ENCODE measurements around the gene LGALS9.
A peak's percentile ranks its signal among the peaks of the same experiment; 100 is the strongest.
"Not testable (repeated sequence)": the region's sequence is repeated elsewhere in the genome, so short reads cannot be mapped to it uniquely, and the experiment has no call there.

The LGALS9 gene

GRCh38 chr17:27668488-27668823, 37.5 kb downstream of the LGALS9 start:
- no peaks in the 10 kb centered on the region for H3K9me3 ChIP-seq (ENCODE audit: control insufficient read depth, low read length)
- no peak for DNase-seq (ENCODE audit: low read depth)
- H3K27me3 ChIP-seq (replicated peaks; ENCODE audit: control insufficient read depth, insufficient read depth, low read length): peaks cover 19% of the 10 kb centered on the region
- H3K36me3 ChIP-seq (ENCODE audit: control insufficient read depth, insufficient read depth, low read length, severe bottlenecking): no peaks in the 10 kb centered on the region
- no peak overlapping the region for H3K9ac ChIP-seq (ENCODE audit: low read length)
- H3K4me3 ChIP-seq (ENCODE audit: low read length): no peak overlapping the region
- H3K4me1 ChIP-seq (ENCODE audit: control insufficient read depth, insufficient read depth, low read length): no peaks in the 10 kb centered on the region

GRCh38 chr17:27669136-27669535, 38.1 kb downstream of the LGALS9 start:
- H3K9me3 ChIP-seq (ENCODE audit: control insufficient read depth, low read length): no peaks in the 10 kb centered on the region
- H3K9ac ChIP-seq (ENCODE audit: low read length): no peak overlapping the region
- H3K4me1 ChIP-seq (ENCODE audit: control insufficient read depth, insufficient read depth, low read length): no peaks in the 10 kb centered on the region
- H3K4me3 ChIP-seq (ENCODE audit: low read length): no peak overlapping the region
- DNase-seq (ENCODE audit: low read depth): no peak
- no peaks in the 10 kb centered on the region for H3K36me3 ChIP-seq (ENCODE audit: control insufficient read depth, insufficient read depth, low read length, severe bottlenecking)
- peaks cover 18% of the 10 kb centered on the region for H3K27me3 ChIP-seq (replicated peaks; ENCODE audit: control insufficient read depth, insufficient read depth, low read length)

DNA sequence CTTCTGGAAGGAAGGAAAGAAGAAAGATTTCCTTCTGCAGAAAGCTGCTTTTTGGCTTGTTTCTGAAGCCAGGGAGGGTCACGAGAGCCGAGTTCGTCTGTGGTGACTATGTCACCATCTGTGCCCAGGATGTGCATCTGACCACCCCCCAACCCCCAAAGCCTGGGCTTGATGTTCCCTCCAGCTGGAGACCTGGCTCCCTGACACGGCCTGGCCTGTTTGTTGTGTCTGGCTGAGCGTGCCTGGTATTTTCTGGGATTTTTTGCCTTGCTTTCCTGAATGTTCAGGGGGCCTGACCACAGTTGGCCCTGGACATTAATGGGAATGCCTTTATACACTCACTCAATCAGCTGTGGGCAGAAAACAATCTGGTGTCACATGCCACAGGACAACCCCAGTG, 38.9 kb downstream of the LGALS9 start:
- Histone ChIP-seq H3K27me3 (replicated peaks; ENCODE audit: control insufficient read depth, insufficient read depth, low read length) (peaks cover 18% of the 10 kb centered on the region), H3K4me1 (ENCODE audit: control insufficient read depth, insufficient read depth, low read length) (no peaks in the 10 kb centered on the region), H3K4me3 (ENCODE audit: low read length) (no peak overlapping the region), H3K9ac (ENCODE audit: low read length) (no peak overlapping the region), H3K9me3 (ENCODE audit: control insufficient read depth, low read length) (no peaks in the 10 kb centered on the region), H3K36me3 (ENCODE audit: control insufficient read depth, insufficient read depth, low read length, severe bottlenecking) (no peaks in the 10 kb centered on the region)
- no peak for DNase-seq (ENCODE audit: low read depth)

DNA sequence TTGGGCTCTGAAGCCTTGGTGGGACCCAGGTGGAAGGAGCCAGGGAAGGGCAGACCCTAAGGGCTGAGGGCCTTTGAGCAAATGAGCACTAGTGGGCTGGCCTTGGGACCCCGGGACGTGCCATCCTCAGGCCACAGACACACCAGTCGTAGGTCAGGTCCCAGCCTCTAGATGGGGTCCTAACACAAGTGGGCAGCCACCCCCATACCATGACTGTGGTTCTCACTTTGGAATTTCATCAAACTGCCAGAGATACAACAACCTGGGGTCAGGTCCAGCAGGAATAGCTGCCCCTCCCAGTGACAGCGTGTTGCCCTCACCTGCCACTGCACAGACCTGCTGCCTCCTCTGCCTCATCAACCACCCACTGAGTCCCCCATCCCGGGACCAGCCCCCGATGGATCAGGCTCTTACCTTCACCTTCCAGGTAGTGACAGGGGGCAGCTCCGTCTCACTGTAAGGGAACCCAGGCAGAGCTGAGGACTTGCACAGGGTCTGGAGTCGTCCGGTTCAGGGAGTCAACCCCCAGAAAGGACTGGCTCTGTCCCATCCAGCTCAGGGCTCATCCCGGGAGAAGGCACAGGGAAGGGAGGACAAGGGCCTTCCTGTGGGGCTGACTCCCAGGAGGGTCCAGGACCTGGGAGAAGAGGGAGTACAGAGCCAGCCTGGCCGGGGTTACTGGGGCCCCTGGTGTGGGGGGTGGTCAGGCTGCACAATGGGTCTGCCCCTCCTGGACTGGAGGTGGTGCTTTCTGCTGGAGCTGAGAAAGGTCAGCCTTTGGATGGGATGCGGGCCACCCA, 40.0 kb downstream of the LGALS9 start:
- no peak overlapping the region for H3K9ac ChIP-seq (ENCODE audit: low read length)
- no peaks in the 10 kb centered on the region for H3K4me1 ChIP-seq (ENCODE audit: control insufficient read depth, insufficient read depth, low read length)
- H3K4me3 ChIP-seq (ENCODE audit: low read length): no peak overlapping the region
- H3K9me3 ChIP-seq (ENCODE audit: control insufficient read depth, low read length): no peaks in the 10 kb centered on the region
- peaks cover 18% of the 10 kb centered on the region for H3K27me3 ChIP-seq (replicated peaks; ENCODE audit: control insufficient read depth, insufficient read depth, low read length)
- no peak for DNase-seq (ENCODE audit: low read depth)
- H3K36me3 ChIP-seq (ENCODE audit: control insufficient read depth, insufficient read depth, low read length, severe bottlenecking): no peaks in the 10 kb centered on the region

DNA sequence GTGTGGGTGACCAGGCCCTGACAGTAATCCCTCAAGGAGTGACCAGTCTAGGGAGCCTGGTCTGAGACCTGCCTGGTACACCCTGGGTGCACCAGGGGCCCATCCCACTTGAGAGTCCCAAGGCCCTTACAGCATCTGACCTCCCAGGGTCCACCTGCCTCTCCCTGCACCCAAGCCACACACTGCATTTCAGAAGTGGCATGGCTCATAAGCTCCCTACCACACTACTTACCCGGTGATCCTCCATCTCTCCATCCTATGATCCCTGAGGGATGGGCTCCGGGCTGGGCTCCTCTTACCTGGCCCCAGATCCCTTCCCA, 40.6 kb downstream of the LGALS9 start:
- no peak for DNase-seq (ENCODE audit: low read depth)
- no peaks in the 10 kb centered on the region for H3K9me3 ChIP-seq (ENCODE audit: control insufficient read depth, low read length)
- no peak overlapping the region for H3K4me3 ChIP-seq (ENCODE audit: low read length)

DNA sequence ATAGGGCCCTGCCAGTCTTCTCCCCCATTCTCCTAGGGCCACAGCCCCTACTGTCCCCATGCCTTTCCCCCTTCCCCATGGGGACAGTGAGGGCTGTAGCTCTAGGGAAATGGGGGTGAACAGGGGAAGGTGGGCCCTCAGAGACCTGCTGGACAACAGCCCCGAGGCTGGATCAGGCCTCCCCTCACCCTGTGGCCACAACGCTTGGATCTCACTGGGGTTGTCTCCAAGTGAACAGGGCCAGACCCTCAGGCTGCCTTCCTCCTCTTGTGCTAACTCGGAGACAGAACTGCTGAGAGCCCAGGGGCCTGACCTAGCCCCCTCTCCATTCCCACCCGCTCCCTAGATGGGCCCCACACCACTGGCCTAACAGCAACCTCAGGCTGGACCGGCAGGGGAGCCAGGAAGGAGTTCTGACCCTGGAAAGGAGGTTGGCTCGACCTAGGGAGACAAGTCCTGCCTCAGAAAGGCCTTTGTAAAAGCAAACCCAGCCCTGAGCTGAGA, 41.0 kb downstream of the LGALS9 start:
- not testable (repeated sequence) for H3K36me3 ChIP-seq (ENCODE audit: control insufficient read depth, insufficient read depth, low read length, severe bottlenecking); H3K4me3 ChIP-seq (ENCODE audit: low read length); H3K9me3 ChIP-seq (ENCODE audit: control insufficient read depth, low read length); H3K4me1 ChIP-seq (ENCODE audit: control insufficient read depth, insufficient read depth, low read length); DNase-seq (ENCODE audit: low read depth); H3K9ac ChIP-seq (ENCODE audit: low read length)
- peaks cover 18% of the 10 kb centered on the region for H3K27me3 ChIP-seq (replicated peaks; ENCODE audit: control insufficient read depth, insufficient read depth, low read length)

More for the DNA sequence above, 40.6 kb downstream of the LGALS9 start:
- Histone ChIP-seq H3K27me3 (replicated peaks; ENCODE audit: control insufficient read depth, insufficient read depth, low read length) (peaks cover 18% of the 10 kb centered on the region), H3K9ac (ENCODE audit: low read length) (no peak overlapping the region), H3K36me3 (ENCODE audit: control insufficient read depth, insufficient read depth, low read length, severe bottlenecking) (no peaks in the 10 kb centered on the region), H3K4me1 (ENCODE audit: control insufficient read depth, insufficient read depth, low read length) (no peaks in the 10 kb centered on the region)

GRCh38 chr17:27674335-27674734, 43.3 kb downstream of the LGALS9 start:
- no peak overlapping the region for H3K9ac ChIP-seq (ENCODE audit: low read length)
- no peak for DNase-seq (ENCODE audit: low read depth)
- no peaks in the 10 kb centered on the region for H3K4me1 ChIP-seq (ENCODE audit: control insufficient read depth, insufficient read depth, low read length)
- H3K27me3 ChIP-seq (replicated peaks; ENCODE audit: control insufficient read depth, insufficient read depth, low read length): peaks cover 13% of the 10 kb centered on the region
- H3K36me3 ChIP-seq (ENCODE audit: control insufficient read depth, insufficient read depth, low read length, severe bottlenecking): no peaks in the 10 kb centered on the region
- H3K9me3 ChIP-seq (ENCODE audit: control insufficient read depth, low read length): no peaks in the 10 kb centered on the region
- H3K4me3 ChIP-seq (ENCODE audit: low read length): no peak overlapping the region

DNA sequence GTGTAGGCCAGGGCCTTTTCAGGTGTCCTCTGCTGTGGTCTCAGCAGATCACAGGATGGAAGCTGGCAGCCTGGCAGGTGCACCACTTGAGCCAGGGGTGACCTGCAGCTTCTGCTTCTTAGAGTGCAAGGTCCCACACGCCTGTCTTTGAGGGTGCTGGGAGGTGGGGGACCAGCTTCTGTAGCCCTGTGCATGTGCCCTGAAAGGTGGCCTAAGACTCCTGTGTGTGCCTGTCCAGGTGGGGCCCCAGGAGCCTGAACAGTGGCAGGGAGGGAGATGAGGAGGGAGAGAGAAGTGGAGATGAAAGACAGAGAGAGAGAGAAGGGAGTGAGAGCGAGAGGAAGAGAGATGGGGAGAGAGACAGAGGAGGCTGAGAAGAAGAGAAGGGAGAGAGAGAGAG, 46.2 kb downstream of the LGALS9 start:
- Histone ChIP-seq H3K4me3 (ENCODE audit: low read length) (no peak overlapping the region), H3K9ac (ENCODE audit: low read length) (no peak overlapping the region)

DNA sequence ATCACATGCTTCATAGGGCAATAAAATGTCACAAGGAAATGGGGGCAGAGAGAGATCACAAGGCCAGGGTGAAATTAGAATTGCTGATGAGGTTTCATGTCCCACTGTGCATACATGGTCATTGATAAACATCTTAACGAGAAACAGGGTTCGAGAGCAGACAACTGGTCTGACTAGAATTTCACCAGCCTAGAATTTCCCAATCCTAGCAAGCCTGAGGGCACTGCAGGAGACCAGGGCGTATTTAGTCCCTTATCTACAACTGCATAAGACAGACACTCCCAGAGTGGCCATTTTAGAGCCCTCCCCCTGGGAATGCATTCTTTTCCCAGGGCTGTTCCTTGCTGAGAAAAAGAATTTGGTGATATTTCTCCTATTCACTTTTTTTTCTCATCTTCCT, 55.3 kb downstream of the LGALS9 start:
- H3K27me3 ChIP-seq (replicated peaks; ENCODE audit: control insufficient read depth, insufficient read depth, low read length); H3K4me3 ChIP-seq (ENCODE audit: low read length); H3K36me3 ChIP-seq (ENCODE audit: control insufficient read depth, insufficient read depth, low read length, severe bottlenecking); H3K4me1 ChIP-seq (ENCODE audit: control insufficient read depth, insufficient read depth, low read length); DNase-seq (ENCODE audit: low read depth); H3K9ac ChIP-seq (ENCODE audit: low read length): not testable (repeated sequence)
- H3K9me3 ChIP-seq (ENCODE audit: control insufficient read depth, low read length): peaks cover 18% of the 10 kb centered on the region

More for the DNA sequence above, 46.2 kb downstream of the LGALS9 start:
- Histone ChIP-seq H3K36me3 (ENCODE audit: control insufficient read depth, insufficient read depth, low read length, severe bottlenecking) (no peaks in the 10 kb centered on the region), H3K27me3 (replicated peaks; ENCODE audit: control insufficient read depth, insufficient read depth, low read length) (peaks cover 14% of the 10 kb centered on the region), H3K9me3 (ENCODE audit: control insufficient read depth, low read length) (no peaks in the 10 kb centered on the region), H3K4me1 (ENCODE audit: control insufficient read depth, insufficient read depth, low read length) (no peaks in the 10 kb centered on the region)
- no peak for DNase-seq (ENCODE audit: low read depth)

DNA sequence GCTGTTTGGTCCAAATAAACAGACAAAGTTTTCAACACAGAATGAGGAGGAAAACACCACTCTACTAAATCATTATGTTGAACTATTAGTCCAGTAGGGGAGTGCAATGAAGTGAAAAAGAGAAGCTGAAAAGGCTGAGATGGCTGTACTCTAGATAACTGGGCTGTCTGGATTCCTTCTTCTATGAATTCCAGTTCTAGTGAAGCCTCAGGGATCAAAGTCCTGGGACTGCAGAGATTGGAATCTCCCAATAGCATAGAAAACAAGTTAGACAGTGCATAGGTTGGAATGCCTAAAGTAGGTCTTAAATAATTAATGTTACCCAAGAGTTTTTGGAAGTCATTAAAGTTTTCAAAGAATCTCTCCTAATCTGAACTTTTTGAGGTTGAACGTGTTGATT, 59.9 kb downstream of the LGALS9 start:
- no peak for DNase-seq (ENCODE audit: low read depth)
- H3K36me3 ChIP-seq (ENCODE audit: control insufficient read depth, insufficient read depth, low read length, severe bottlenecking): no peaks in the 10 kb centered on the region
- peaks cover 2% of the 10 kb centered on the region for H3K27me3 ChIP-seq (replicated peaks; ENCODE audit: control insufficient read depth, insufficient read depth, low read length)
- no peaks in the 10 kb centered on the region for H3K4me1 ChIP-seq (ENCODE audit: control insufficient read depth, insufficient read depth, low read length)
- H3K4me3 ChIP-seq (ENCODE audit: low read length): no peak overlapping the region
- peaks cover 34% of the 10 kb centered on the region for H3K9me3 ChIP-seq (ENCODE audit: control insufficient read depth, low read length)
- H3K9ac ChIP-seq (ENCODE audit: low read length): no peak overlapping the region

- not testable (repeated sequence) for H3K4me3 ChIP-seq (ENCODE audit: low read length); H3K4me1 ChIP-seq (ENCODE audit: control insufficient read depth, insufficient read depth, low read length); H3K9ac ChIP-seq (ENCODE audit: low read length); H3K36me3 ChIP-seq (ENCODE audit: control insufficient read depth, insufficient read depth, low read length, severe bottlenecking); H3K27me3 ChIP-seq (replicated peaks; ENCODE audit: control insufficient read depth, insufficient read depth, low read length)
- peaks cover 36% of the 10 kb centered on the region for H3K9me3 ChIP-seq (ENCODE audit: control insufficient read depth, low read length)
- DNase-seq (ENCODE audit: low read depth): peak; percentile 0
These were observed 64.3 kb downstream of the LGALS9 start for GRCh38 chr17:27695254-27695814.

Measured in adipocyte (in vitro differentiated cells).